Measurements from ENCODE around the gene PI16.
A peak's percentile ranks its signal among the peaks of the same experiment; 100 is the strongest.

PI16 gene

GRCh38 chr6:36954262-36954931, at the start of gene PI16:
Gene PI16, plus strand, starts transcription at chr6:36954738. Its CDS starts 23 bp downstream, at chr6:36954761.
- no peak for DNase-seq

GRCh38 chr6:36904851-36905393, 49.6 kb upstream of the PI16 start:
- DNase-seq, result no peak

- no peak for DNase-seq
These were observed 47.8 kb upstream of the PI16 start for GRCh38 chr6:36906539-36907325.

- DNase-seq, result no peak
These were observed 46.8 kb upstream of the PI16 start for GRCh38 chr6:36907781-36908180.

GRCh38 chr6:36908747-36909146, 45.8 kb upstream of the PI16 start:
- no peak for DNase-seq

- peak; percentile 41 for DNase-seq
These were observed 42.5 kb upstream of the PI16 start for GRCh38 chr6:36912030-36912454.

GRCh38 chr6:36912586-36912985, 42.0 kb upstream of the PI16 start:
- peak; percentile 71 for DNase-seq

- no peak for DNase-seq
These were observed 41.5 kb upstream of the PI16 start for GRCh38 chr6:36913082-36913481.

- DNase-seq, result peak; percentile 7
These were observed 40.2 kb upstream of the PI16 start for GRCh38 chr6:36914227-36914794.

- DNase-seq, result no peak
These were observed 38.9 kb upstream of the PI16 start for GRCh38 chr6:36915599-36915998.

- DNase-seq, result no peak
These were observed 38.4 kb upstream of the PI16 start for GRCh38 chr6:36916126-36916525.

GRCh38 chr6:36917541-36918193, 36.9 kb upstream of the PI16 start:
- DNase-seq, result no peak

GRCh38 chr6:36920049-36920448, 34.5 kb upstream of the PI16 start:
- no peak for DNase-seq

- DNase-seq, result no peak
These were observed 34.0 kb upstream of the PI16 start for GRCh38 chr6:36920546-36920945.

GRCh38 chr6:36924131-36924530, 30.4 kb upstream of the PI16 start:
- DNase-seq, result no peak

GRCh38 chr6:36924778-36925374, 29.7 kb upstream of the PI16 start:
- DNase-seq, result no peak

GRCh38 chr6:36925809-36926208, 28.7 kb upstream of the PI16 start:
- no peak for DNase-seq

- DNase-seq, result no peak
These were observed 27.6 kb upstream of the PI16 start for GRCh38 chr6:36926708-36927513.

- no peak for DNase-seq
These were observed 26.6 kb upstream of the PI16 start for GRCh38 chr6:36927691-36928546.

GRCh38 chr6:36928547-36928918, 26.0 kb upstream of the PI16 start:
- no peak for DNase-seq

- DNase-seq, result no peak
These were observed 25.4 kb upstream of the PI16 start for GRCh38 chr6:36929152-36929551.
